GM18873 (cell line): ENCODE results near the gene PTPRD.

ENCODE experiments used
- ATAC-seq: cut with Tn5 transposase; IDR thresholded peaks from one replicate; pipeline ENCODE4 v1.9.1; 2021; ENCODE audit warnings: mild to moderate bottlenecking, moderate library complexity, moderate number of reproducible peaks; ENCODE audit not compliant: unreplicated experiment, low FRiP score

Gene PTPRD

GRCh38 chr9:8778356-8778755 lies 1834.4 kb downstream of the PTPRD start:
- no peak for ATAC-seq

GRCh38 chr9:8772302-8772701 lies 1840.5 kb downstream of the PTPRD start:
- no peak for ATAC-seq

DNA sequence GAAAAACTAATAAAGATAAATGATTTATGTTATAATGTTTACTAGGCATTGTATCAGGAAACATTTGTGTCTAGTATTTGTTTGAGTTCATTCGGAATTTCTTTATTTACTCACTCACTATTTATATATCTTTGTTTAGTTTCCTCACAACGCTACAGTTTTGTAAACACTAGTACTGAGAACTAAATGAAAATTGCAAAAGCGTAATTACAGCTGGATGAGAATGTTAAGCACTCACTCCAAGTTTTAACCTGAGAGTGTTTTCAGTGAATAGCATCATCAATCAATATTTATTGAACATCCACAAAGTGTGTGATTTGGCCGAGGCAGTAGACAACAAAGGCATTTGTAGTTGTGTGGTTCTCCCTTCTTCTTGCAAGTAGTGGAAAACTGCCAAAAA lies 1843.6 kb downstream of the PTPRD start:
- ATAC-seq = no peak

DNA sequence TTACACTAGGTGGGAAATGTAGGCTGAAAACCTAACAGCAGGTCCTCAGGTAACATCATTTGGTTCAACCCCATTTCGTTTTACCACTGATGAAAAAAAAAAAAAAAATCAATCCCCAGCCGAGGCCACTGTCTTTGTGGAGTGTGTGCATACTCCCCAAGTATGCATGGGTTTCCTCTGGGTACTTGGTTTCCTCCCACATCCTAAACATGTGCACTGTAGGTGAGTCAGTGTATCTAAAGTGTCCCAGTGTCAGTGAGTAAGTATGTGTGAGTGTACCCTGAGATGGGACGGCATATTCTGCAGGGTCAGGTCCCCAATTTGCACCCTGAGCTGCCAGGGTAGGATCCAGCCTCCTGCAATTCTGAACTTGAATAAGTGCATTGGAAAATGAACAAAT lies 1846.7 kb downstream of the PTPRD start:
- ATAC-seq = no peak

DNA sequence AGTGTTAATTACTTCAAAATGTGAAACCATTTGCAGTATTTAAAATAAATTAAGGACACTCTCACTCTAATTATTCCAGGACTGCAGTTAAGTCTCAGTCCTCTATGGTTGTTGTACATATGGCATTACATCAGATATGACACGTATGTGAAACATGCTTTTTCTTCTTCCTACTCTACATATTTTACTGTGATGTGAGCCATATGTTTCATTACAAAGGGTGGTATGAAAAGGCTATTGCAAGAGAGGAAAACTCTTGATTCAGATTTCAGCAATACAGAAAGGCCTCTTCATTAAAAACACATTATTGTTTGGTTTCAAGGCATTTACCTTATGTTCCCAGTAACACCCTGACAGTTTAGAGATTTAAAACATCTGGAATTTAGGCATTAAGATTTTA lies 1848.8 kb downstream of the PTPRD start:
- no peak for ATAC-seq

GRCh38 chr9:8762479-8763085 lies 1850.2 kb downstream of the PTPRD start:
- ATAC-seq = no peak

- ATAC-seq = no peak
Measured at GRCh38 chr9:8760000-8760767, 1852.6 kb downstream of the PTPRD start.

- no peak for ATAC-seq
Measured at GRCh38 chr9:8757881-8758280, 1854.9 kb downstream of the PTPRD start.

DNA sequence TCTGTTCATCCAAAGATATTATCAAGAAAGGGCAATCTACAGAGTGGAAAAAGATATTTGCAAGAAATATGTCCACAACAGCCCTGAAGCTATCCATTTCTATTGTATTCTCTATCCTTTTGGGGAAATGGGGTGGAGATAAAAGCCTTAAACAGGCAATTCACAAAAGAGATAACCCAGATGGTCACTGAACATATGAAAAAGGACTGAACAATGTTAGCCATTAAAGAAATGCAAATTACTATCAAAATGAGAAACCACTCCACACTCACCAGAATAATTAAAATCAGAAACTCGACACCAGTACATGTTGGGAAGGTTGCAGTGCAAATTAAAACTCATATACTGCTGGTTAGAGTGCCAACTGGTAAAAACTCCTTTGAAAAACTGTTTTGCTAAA lies 1858.1 kb downstream of the PTPRD start:
- no peak for ATAC-seq

GRCh38 chr9:8751406-8751930 lies 1861.3 kb downstream of the PTPRD start:
- ATAC-seq = no peak

DNA sequence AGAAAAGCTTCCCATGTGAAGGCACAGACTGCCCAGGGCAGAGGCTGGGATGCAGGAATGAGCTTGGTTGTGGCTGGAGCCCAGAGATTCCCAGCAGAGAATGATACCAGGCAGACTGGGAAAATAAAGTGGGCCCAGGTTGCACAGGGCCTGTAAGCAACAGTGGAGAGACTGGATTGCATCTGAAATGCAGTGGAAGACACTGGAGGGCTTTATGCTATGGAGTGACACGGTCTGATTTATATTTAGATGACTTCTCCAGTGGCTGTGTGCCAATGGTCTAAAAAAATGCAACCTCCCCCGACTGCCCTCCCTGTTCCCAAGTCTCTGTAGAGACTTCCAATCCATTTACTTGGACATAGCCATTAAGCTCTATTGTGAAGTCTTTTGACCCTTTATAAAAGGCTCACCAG lies 1862.2 kb downstream of the PTPRD start:
- no peak for ATAC-seq

DNA sequence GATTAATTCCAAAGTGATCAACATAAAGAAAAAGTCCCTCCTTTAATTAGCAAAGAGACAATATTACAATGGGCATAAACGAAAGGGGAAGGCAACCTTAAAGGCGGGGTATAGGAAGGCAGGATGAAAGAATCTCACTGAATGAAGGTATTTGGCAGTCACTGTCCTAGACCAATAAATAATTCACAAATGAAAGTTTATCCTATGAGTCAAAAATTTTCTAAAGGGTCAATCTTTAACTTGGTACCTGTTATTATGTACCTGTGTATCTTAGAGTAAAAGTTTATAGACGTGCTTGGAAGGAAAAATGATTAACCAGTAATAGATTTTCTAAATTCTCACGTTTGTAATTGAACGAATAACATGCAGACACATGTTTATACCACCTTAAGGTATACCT lies 1867.5 kb downstream of the PTPRD start:
- ATAC-seq = no peak

DNA sequence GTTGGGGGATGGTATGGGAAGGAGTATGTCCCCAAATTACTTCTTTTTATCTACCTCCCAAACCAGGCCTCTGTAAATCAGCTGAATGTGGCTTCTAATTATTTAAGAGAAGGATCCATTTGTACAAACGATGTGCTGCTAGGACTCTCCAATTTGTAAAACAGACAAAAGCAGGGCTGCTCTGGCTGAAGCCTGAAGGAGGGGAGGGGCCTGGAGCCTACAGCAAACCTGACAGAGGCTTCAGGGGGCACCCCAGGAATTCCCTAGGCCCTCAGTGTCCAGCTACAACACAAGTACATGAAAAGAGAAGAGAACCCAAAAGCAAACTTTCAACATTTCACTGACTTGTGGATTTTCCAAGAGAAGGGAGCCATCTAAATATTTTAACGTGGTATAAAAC lies 1873.9 kb downstream of the PTPRD start:
- ATAC-seq = no peak

DNA sequence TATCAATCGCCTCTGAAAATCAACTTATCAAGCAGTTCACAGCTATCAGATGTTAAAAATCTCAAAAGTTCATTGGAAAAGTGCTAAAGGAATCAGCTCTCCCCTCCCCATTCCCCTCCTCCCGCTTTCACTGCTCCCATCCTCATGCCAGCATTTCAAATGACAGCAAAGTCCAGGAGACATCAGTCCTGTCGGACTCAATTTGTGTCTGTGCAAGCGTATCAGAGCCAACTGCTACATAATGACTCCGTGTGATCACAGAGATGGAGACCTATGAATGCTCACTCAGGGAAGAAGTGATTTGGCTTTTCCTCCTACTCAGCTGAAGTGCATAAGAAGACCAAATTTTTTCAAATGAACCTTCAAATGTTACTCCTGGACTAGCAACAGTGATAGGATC lies 1876.0 kb downstream of the PTPRD start:
- ATAC-seq = no peak

GRCh38 chr9:8734760-8735159 lies 1878.0 kb downstream of the PTPRD start:
- no peak for ATAC-seq

GRCh38 chr9:8733131-8733954 lies 1879.5 kb downstream of the PTPRD start:
- no peak for ATAC-seq

DNA sequence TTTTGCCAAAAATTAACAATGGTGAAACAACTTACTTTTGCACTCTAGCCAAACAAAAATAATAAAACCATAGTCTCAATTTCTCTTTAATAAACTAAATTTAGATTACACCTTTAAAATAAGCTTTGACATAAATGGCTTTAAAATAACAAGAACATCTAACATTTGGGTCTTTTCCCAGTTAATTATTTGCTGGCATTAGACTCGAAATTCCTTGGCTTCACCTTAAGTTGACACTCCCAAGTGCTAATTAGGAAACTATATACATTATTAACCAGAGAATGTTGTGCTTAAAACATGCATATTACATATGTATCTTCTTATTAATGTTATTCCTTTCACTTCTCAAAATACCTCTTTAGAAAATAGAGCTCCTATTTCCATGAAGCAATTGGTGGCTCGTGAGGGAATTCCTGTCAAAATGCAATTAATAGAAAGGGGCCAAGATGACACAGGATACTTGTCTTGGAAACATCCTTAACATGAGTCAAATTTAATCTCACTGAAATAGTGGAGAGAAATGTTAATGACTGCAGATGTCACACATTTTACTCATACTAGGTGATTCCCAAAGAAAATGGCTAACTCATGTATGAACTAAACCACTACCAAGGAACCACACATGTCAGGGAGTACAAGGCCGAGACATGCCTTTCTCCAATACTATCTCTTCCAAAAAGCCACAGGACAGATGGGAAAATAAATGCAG lies 1880.3 kb downstream of the PTPRD start:
- ATAC-seq = no peak

DNA sequence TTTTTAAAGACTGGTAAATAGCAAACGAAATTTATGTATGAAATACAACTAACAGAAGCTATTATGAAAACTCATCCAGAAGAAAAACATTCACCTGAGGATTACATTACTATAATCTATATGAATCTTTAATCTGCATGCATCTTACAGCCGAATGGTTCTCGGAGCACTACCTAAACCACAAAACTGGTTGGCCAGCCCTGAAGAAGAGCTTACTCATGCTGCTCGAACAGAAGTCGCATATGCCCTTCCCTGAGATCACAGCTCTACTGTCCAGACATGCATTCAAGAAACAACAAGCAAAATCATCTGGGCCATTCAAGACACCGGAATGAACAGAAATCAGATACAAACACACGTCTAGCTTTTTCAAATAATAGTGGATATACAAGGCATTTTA lies 1882.2 kb downstream of the PTPRD start:
- ATAC-seq = no peak

DNA sequence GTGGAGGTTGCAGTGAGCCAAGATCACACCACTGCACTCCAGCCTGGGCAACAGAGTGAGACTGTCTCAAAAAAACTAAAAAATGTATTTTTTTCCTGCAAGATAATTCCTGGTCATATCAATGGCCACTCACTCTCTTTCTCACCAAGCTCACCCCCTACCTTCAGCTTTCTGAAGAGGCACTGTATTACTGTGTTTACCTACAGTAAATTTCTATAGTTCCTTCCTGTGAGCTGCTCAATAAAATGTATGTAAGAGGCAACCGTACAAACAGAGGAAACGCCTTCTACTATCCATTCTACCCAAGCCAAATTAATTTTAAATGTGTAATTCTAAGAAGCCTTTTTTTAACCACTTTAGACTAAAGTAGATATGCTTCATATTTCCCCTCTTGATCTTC lies 1883.9 kb downstream of the PTPRD start:
- ATAC-seq = no peak

DNA sequence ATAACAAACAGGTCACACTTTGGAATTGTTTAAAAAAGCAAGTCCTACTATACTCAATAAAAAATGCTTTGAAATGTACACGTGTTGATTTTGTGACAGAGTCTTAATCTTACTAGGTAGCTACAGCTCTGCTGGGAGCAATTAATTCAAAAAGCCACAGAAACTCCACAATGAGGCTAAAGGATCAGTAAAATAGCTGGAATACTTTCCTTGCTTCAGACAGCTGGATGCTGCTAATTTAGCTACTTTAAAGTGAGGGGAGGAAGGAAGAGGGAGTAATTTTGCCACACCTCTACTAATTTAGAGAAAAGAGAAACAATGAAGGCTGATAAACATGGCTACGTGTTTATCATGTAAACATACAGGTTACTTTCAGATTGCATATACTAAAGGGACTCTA lies 1885.6 kb downstream of the PTPRD start:
- no peak for ATAC-seq

DNA sequence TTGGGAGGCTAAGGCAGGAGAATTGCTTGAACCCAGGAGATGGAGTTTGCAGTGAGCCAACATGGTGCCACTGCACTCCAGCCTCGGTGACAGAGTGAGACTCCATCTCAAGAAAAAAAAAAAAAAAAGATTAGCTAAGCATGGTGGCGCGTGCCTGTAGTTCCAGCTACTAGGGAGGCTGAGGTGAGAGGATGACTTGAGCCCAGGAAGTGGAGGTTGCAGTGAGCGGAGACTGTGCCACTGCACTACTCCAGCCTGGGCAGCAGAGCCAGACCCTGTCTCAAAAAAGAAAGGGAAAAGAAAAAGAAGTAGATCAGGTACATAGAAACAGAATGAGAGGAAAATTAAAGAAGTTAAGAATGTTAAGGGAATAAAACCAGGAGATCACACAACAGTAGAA lies 1886.1 kb downstream of the PTPRD start:
- ATAC-seq = no peak
